ENCODE measurements around the gene NEIL1. TPM values are rescaled to one million over a fixed set of nuclear protein-coding genes. Genes with fewer than 3 reads are reported as not detected.

The NEIL1 gene
- total RNA-seq, 4 donors from 2014 or later = 20.0 to 66.8 (median 41.2) TPM

DNA sequence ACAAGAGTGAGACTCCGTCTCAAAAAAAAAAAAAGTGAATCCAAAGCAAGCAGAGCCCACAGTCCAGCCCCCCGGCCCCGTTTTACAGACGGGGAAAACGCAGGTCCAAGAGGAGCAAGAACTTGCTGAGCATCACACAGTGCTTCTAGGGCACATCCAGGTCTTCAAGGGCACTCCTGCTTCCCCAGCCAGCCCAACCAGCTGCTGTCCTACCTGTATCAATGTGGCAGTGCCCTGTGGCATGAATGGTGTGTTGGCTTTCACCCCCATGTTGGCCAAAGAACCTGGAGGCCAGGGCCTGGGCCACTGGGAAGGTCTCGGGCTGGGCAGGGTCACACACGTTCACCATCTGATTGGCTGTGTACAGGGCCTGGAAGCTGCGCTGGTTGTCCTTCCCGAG is 16.9 kb downstream of the NEIL1 start:
- WGBS, 2 donors = 88 to 91% methylated on average over 8 to 9 of the region's 9 CpGs
- no peak overlapping the region for H3K4me3 ChIP-seq (ENCODE audit: low read depth, poor library complexity, severe bottlenecking)
- TF ChIP-seq POLR2A (IDR thresholded peaks at IDR 0.05) = no peak
- no peak for TF ChIP-seq CTCF (IDR thresholded peaks at IDR 0.05)
- intact Hi-C loops (cut with DNase I; ENCODE audit: low total_unique reads) = loop anchor here (10.0 kb wide), 1 partner anchor 291 kb away; no protein-coding TSS in a partner anchor
- DNase-seq (ENCODE audit: low spot score in 2 of 2) = peak in 1 of 2 donors; percentile 82

- DNase-seq (ENCODE audit: low spot score in 2 of 2) = peak in 1 of 2 donors; percentile 50
- no peak overlapping the region for H3K4me3 ChIP-seq (ENCODE audit: low read depth, poor library complexity, severe bottlenecking)
- TF ChIP-seq POLR2A (IDR thresholded peaks at IDR 0.05) = no peak
- TF ChIP-seq CTCF (IDR thresholded peaks at IDR 0.05) = no peak
- WGBS, 2 donors = 92 to 96% methylated on average over 6 of the region's 6 CpGs
- intact Hi-C loops (cut with DNase I; ENCODE audit: low total_unique reads) = loop anchor here (10.0 kb wide), 1 partner anchor 290 kb away; no protein-coding TSS in a partner anchor
Measured at GRCh38 chr15:75364881-75365280, 18.0 kb downstream of the NEIL1 start.

- intact Hi-C loops (cut with DNase I; ENCODE audit: low total_unique reads) = loop anchor here (10.0 kb wide), 1 partner anchor 289 kb away; no protein-coding TSS in a partner anchor
- DNase-seq (ENCODE audit: low spot score in 2 of 2) = peak in 1 of 2 donors; percentile 46
- TF ChIP-seq CTCF (IDR thresholded peaks at IDR 0.05) = no peak
- TF ChIP-seq POLR2A (IDR thresholded peaks at IDR 0.05) = no peak
- WGBS, 2 donors = 96 to 97% methylated on average over 3 of the region's 3 CpGs
- H3K4me3 ChIP-seq (ENCODE audit: low read depth, poor library complexity, severe bottlenecking) = no peak overlapping the region
Measured at GRCh38 chr15:75366163-75366562, 19.3 kb downstream of the NEIL1 start.

- intact Hi-C loops (cut with DNase I; ENCODE audit: low total_unique reads) = loop anchor here (10.0 kb wide), 1 partner anchor 288 kb away; no protein-coding TSS in a partner anchor
- H3K4me3 ChIP-seq (ENCODE audit: low read depth, poor library complexity, severe bottlenecking) = no peak overlapping the region
- no peak for DNase-seq (ENCODE audit: low spot score in 2 of 2)
- no peak for TF ChIP-seq CTCF (IDR thresholded peaks at IDR 0.05)
- no peak for TF ChIP-seq POLR2A (IDR thresholded peaks at IDR 0.05)
Measured at GRCh38 chr15:75367006-75367405, 20.2 kb downstream of the NEIL1 start.

DNA sequence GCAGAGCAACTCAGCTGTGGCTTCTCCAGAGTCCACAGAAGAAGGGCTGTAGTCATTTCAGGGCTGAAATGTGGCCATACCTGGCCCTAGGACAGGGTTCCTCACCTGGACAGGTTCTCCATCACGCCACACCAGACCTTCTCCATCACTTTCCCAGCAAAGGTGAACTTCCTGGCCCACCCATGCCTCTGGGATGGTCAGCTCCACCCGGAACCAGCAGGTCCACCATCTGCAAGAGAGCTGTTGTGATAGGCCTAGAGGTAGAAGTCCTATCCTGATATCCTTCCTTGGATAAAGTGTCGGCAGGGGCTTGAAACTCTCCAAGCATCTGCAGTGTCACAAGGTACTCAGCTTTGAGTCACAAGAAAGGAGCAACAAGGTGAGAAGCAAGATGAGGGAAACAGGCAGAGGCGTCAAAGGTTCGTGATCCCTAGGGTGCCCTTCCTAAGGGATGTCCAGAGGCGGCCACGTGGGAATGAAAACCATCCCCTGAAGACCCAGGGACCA is 20.6 kb downstream of the NEIL1 start:
- no peak overlapping the region for H3K4me3 ChIP-seq (ENCODE audit: low read depth, poor library complexity, severe bottlenecking)
- peak in 1 of 2 donors; percentile 77 for DNase-seq (ENCODE audit: low spot score in 2 of 2)
- peak in 1 of 3 donors; percentile 35 for TF ChIP-seq CTCF (IDR thresholded peaks at IDR 0.05)
- TF ChIP-seq POLR2A (IDR thresholded peaks at IDR 0.05) = no peak
- intact Hi-C loops (cut with DNase I; ENCODE audit: low total_unique reads) = loop anchor here (10.0 kb wide), 1 partner anchor 287 kb away; no protein-coding TSS in a partner anchor
- 30 to 31% methylated on average over 7 of the region's 7 CpGs for WGBS, 2 donors
